Cardiac muscle cell (in vitro differentiated cells and primary cell): ENCODE measurements around the gene SMYD3. TPM values are rescaled to one million over a fixed set of nuclear protein-coding genes. Genes with fewer than 3 reads are reported as not detected.

Experiments
- DNase-seq, 2 donors: peaks; one replicate each; pipeline versions ENCODE4 v3.0.0 to v3.0.0-alpha.2; 2010 to 2017; ENCODE audit warnings: low read depth in 1 of 2, low spot score in 1 of 2
- H3K27ac ChIP-seq: fragments of 200-600 bp; sonication (generic); 2 replicates; pipeline ENCODE4 v1.5.1; 2016
- H3K27me3 ChIP-seq: fragments of 200-600 bp; sonication (generic); 2 replicates; pipeline ENCODE4 v1.6.0; 2016; ENCODE audit warnings: control low read depth
- H3K36me3 ChIP-seq: fragments of 200-600 bp; sonication (generic); 2 replicates; pipeline ENCODE4 v1.5.1; 2016; ENCODE audit warnings: control low read depth
- H3K4me1 ChIP-seq: fragments of 200-600 bp; sonication (generic); 2 replicates; pipeline ENCODE4 v1.8.1; 2017; ENCODE audit warnings: low read depth, mild to moderate bottlenecking, mixed run types
- H3K4me3 ChIP-seq: fragments of 200-600 bp; sonication (generic); 2 replicates; pipeline ENCODE4 v1.5.1; 2016; ENCODE audit warnings: mild to moderate bottlenecking
- H3K9me3 ChIP-seq: fragments of 200-600 bp; sonication (generic); 2 replicates; pipeline ENCODE4 v1.5.1; 2017; ENCODE audit warnings: low read depth, mild to moderate bottlenecking, control low read depth
- CTCF ChIP-seq: IDR thresholded peaks from 2 replicates; pipeline ENCODE4 v1.5.1; 2012; ENCODE audit warnings: low read depth, mild to moderate bottlenecking, low read length
- polyA plus RNA-seq: library from polyadenylated mRNA; unstranded; fragments of >200 nt; fragmentation: Nextera tagmentation; extraction: Ambion mirVana; gene quantifications from 2 replicates; pipeline ENCODE4 v1.2.1, GENCODE V29; 2016
- total RNA-seq: library from RNA; depleted of rRNA; stranded (reverse); fragments of >200 nt; gene quantifications from 2 replicates; pipeline ENCODE4 v1.2.3, GENCODE V29; 2016

The SMYD3 gene
- total and polyA plus RNA-seq, 2 experiments from 2014 or later: 47.2 to 50.8 TPM

GRCh38 chr1:246526915-246527314, 19.8 kb upstream of the SMYD3 start:
- no peaks in the 10 kb centered on the region for H3K36me3 ChIP-seq
- no peak for TF ChIP-seq CTCF
- H3K4me3 ChIP-seq: no peak overlapping the region
- H3K27ac ChIP-seq: no peak overlapping the region
- no peaks in the 10 kb centered on the region for H3K4me1 ChIP-seq
- no peaks in the 10 kb centered on the region for H3K27me3 ChIP-seq
- DNase-seq: no peak
- H3K9me3 ChIP-seq: no peaks in the 10 kb centered on the region

GRCh38 chr1:246526380-246526779, 19.3 kb upstream of the SMYD3 start:
- Histone ChIP-seq H3K4me3 (no peak overlapping the region), H3K27ac (no peak overlapping the region), H3K27me3 (no peaks in the 10 kb centered on the region), H3K36me3 (no peaks in the 10 kb centered on the region), H3K9me3 (no peaks in the 10 kb centered on the region), H3K4me1 (no peaks in the 10 kb centered on the region)
- DNase-seq: no peak
- no peak for TF ChIP-seq CTCF

GRCh38 chr1:246519514-246519913, 12.4 kb upstream of the SMYD3 start:
- no peak for TF ChIP-seq CTCF
- no peaks in the 10 kb centered on the region for H3K4me1 ChIP-seq
- no peak overlapping the region for H3K4me3 ChIP-seq
- no peaks in the 10 kb centered on the region for H3K9me3 ChIP-seq
- no peak for DNase-seq
- H3K36me3 ChIP-seq: no peaks in the 10 kb centered on the region
- H3K27ac ChIP-seq: no peak overlapping the region
- no peaks in the 10 kb centered on the region for H3K27me3 ChIP-seq

- no peak for DNase-seq
- no peak overlapping the region for H3K4me3 ChIP-seq
- H3K9me3 ChIP-seq: no peaks in the 10 kb centered on the region
- H3K36me3 ChIP-seq: no peaks in the 10 kb centered on the region
- no peak overlapping the region for H3K27ac ChIP-seq
- H3K27me3 ChIP-seq: no peaks in the 10 kb centered on the region
- TF ChIP-seq CTCF: no peak
- H3K4me1 ChIP-seq: no peaks in the 10 kb centered on the region
These were observed 11.6 kb upstream of the SMYD3 start for GRCh38 chr1:246518456-246519205.

GRCh38 chr1:246517391-246517790, 10.3 kb upstream of the SMYD3 start:
- Histone ChIP-seq H3K4me1 (no peaks in the 10 kb centered on the region), H3K36me3 (no peaks in the 10 kb centered on the region), H3K9me3 (no peaks in the 10 kb centered on the region), H3K27me3 (no peaks in the 10 kb centered on the region), H3K4me3 (no peak overlapping the region), H3K27ac (no peak overlapping the region)
- no peak for DNase-seq
- no peak for TF ChIP-seq CTCF
